Right ventricle myocardium superior (tissue), 1 donor: ENCODE results near the gene HMX1. TPM values are rescaled to one million over a fixed set of nuclear protein-coding genes. Genes with fewer than 3 reads are reported as not detected.

Experiments used
- ATAC-seq: fragments of 200-7000 bp; cut with Tn5 transposase; one replicate; pipeline ENCODE4 v1.9.1; 2020; ENCODE audit warnings: mild to moderate bottlenecking; ENCODE audit not compliant: poor library complexity
- DNase-seq: peaks from one replicate; pipeline ENCODE4 v3.0.0-alpha.2; 2020
- intact Hi-C: fragments of 100-400 bp; cut with DNase I; formaldehyde crosslinking; loops from one replicate; pipeline ENCODE4 v1.11.2; 2022
- total RNA-seq: library from RNA; stranded (reverse); fragmentation: NEBNext Ultra II Directional; extraction: Animal tissue kit (Norgen Biotek cat#: 25700); gene quantifications from one replicate; pipeline ENCODE4 v1.2.1, GENCODE V29; 2021
- donor health status: DM: no; HTN: yes; CAD: no; lungs with severe emphysema.

HMX1 gene
- total RNA-seq, 1 donor from 2014 or later: not detected

GRCh38 chr4:8818063-8818881 is 53.4 kb downstream of the HMX1 start:
- intact Hi-C loops: no loop called here
- DNase-seq: peak; percentile 17
- no peak for ATAC-seq

GRCh38 chr4:8817813-8818062 is 53.9 kb downstream of the HMX1 start:
- ATAC-seq (no peak), DNase-seq (peak; percentile 8)
- intact Hi-C loops: no loop called here

GRCh38 chr4:8817096-8817812 is 54.4 kb downstream of the HMX1 start:
- intact Hi-C loops: no loop called here
- ATAC-seq (no peak), DNase-seq (peak; percentile 9)
